Measurements from ENCODE around the gene OTP. TPM values are rescaled to one million over a fixed set of nuclear protein-coding genes. Genes with fewer than 3 reads are reported as not detected.

Gene OTP
- total RNA-seq, 1 experiment from 2014 or later = 0.05 TPM

- intact Hi-C loops (cut with micrococcal nuclease; ENCODE audit: unreplicated experiment) (no loop called here), in situ Hi-C loops (cut with HindIII; ENCODE audit: low pct_unique_long_range_greater_than_20kb, low sequenced_read_pairs) (no loop called here)
- no TSS peak for BruUV-seq (replicated peaks)
- no peak overlapping the region for H3K27ac ChIP-seq (ENCODE audit: low read length)
- no peaks in the 10 kb centered on the region for H3K4me1 ChIP-seq (ENCODE audit: control insufficient read depth, insufficient read depth, low read length)
- DNase-seq (ENCODE audit: low read depth, low spot score) = no peak
- H3K27me3 ChIP-seq (ENCODE audit: control insufficient read depth, insufficient read depth, low read length) = peaks cover 34% of the 10 kb centered on the region
- TF ChIP-seq, protein P1, sequence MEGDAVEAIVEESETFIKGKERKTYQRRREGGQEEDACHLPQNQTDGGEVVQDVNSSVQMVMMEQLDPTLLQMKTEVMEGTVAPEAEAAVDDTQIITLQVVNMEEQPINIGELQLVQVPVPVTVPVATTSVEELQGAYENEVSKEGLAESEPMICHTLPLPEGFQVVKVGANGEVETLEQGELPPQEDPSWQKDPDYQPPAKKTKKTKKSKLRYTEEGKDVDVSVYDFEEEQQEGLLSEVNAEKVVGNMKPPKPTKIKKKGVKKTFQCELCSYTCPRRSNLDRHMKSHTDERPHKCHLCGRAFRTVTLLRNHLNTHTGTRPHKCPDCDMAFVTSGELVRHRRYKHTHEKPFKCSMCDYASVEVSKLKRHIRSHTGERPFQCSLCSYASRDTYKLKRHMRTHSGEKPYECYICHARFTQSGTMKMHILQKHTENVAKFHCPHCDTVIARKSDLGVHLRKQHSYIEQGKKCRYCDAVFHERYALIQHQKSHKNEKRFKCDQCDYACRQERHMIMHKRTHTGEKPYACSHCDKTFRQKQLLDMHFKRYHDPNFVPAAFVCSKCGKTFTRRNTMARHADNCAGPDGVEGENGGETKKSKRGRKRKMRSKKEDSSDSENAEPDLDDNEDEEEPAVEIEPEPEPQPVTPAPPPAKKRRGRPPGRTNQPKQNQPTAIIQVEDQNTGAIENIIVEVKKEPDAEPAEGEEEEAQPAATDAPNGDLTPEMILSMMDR (IDR thresholded peaks at IDR 0.05) = no peak
- TF ChIP-seq SIN3A (IDR thresholded peaks at IDR 0.05; ENCODE audit: borderline replicate concordance, insufficient read depth, low read depth, low read length) = no peak
- no peak for TF ChIP-seq POLR2AphosphoS5 (IDR thresholded peaks at IDR 0.05; ENCODE audit: low read depth, low read length)
- TF ChIP-seq TCF7L2 (IDR thresholded peaks at IDR 0.05; ENCODE audit: low read depth, low read length) = no peak
- no peak for TF ChIP-seq REST (IDR thresholded peaks at IDR 0.05; ENCODE audit: insufficient read depth in 1 of 2, low read depth in 2 of 2, low read length in 1 of 2)
- H3K9me3 ChIP-seq (ENCODE audit: control insufficient read depth, insufficient read depth, low read depth, low read length) = no peaks in the 10 kb centered on the region
- POLR2A ChIA-PET = no interaction called here
- ATAC-seq = no peak
- no peaks in the 10 kb centered on the region for H3K36me3 ChIP-seq (ENCODE audit: control insufficient read depth, insufficient read depth, low read length)
- no peak overlapping the region for H3K4me3 ChIP-seq (ENCODE audit: low read depth in 2 of 2, low read length in 2 of 2)
- CTCF ChIA-PET = no interaction called here
Measured at GRCh38 chr5:77637170-77637997, 1.1 kb downstream of the OTP start.

GRCh38 chr5:77636641-77637169, 1.8 kb downstream of the OTP start:
- H3K27ac ChIP-seq (ENCODE audit: low read length) = no peak overlapping the region
- in situ Hi-C loops (cut with HindIII; ENCODE audit: low pct_unique_long_range_greater_than_20kb, low sequenced_read_pairs) (no loop called here), intact Hi-C loops (cut with micrococcal nuclease; ENCODE audit: unreplicated experiment) (no loop called here)
- DNase-seq (ENCODE audit: low read depth, low spot score) = no peak
- H3K9me3 ChIP-seq (ENCODE audit: control insufficient read depth, insufficient read depth, low read depth, low read length) = no peaks in the 10 kb centered on the region
- H3K36me3 ChIP-seq (ENCODE audit: control insufficient read depth, insufficient read depth, low read length) = no peaks in the 10 kb centered on the region
- no peak for TF ChIP-seq TCF7L2 (IDR thresholded peaks at IDR 0.05; ENCODE audit: low read depth, low read length)
- TF ChIP-seq, protein P1 (IDR thresholded peaks at IDR 0.05) = no peak
- no peak for TF ChIP-seq SIN3A (IDR thresholded peaks at IDR 0.05; ENCODE audit: borderline replicate concordance, insufficient read depth, low read depth, low read length)
- TF ChIP-seq POLR2AphosphoS5 (IDR thresholded peaks at IDR 0.05; ENCODE audit: low read depth, low read length) = no peak
- TF ChIP-seq REST (IDR thresholded peaks at IDR 0.05; ENCODE audit: insufficient read depth in 1 of 2, low read depth in 2 of 2, low read length in 1 of 2) = no peak
- BruUV-seq (replicated peaks) = no TSS peak
- ATAC-seq = no peak
- H3K4me1 ChIP-seq (ENCODE audit: control insufficient read depth, insufficient read depth, low read length) = no peaks in the 10 kb centered on the region
- H3K27me3 ChIP-seq (ENCODE audit: control insufficient read depth, insufficient read depth, low read length) = peaks cover 29% of the 10 kb centered on the region
- CTCF ChIA-PET = no interaction called here
- POLR2A ChIA-PET = no interaction called here
- H3K4me3 ChIP-seq (ENCODE audit: low read depth in 2 of 2, low read length in 2 of 2) = no peak overlapping the region
